Left lung (tissue), 10 donors: Measurements from ENCODE around the gene KCND3. TPM values are rescaled to one million over a fixed set of nuclear protein-coding genes. Genes with fewer than 3 reads are reported as not detected.
A peak's percentile ranks its signal among the peaks of the same experiment; 100 is the strongest.

Experiments
- ATAC-seq: fragments of 200-7000 bp; cut with Tn5 transposase; one replicate; pipeline ENCODE4 v1.9.1; 2020; ENCODE audit warnings: moderate library complexity
- DNase-seq, 4 donors: peaks; one replicate each; pipeline ENCODE4 v3.0.0-alpha.2; 2013 to 2020
- H3K27ac ChIP-seq, 2 donors: fragments of 200-600 bp; sonication (generic) in 1 of 2; one replicate each; pipeline versions ENCODE4 v1.5.0 to v1.8.0; 2020 to 2021
- H3K27me3 ChIP-seq, 2 donors: fragments of 200-600 bp; sonication (generic) in 1 of 2; one replicate each; pipeline versions ENCODE4 v1.5.0 to v1.8.0; 2020 to 2021
- H3K36me3 ChIP-seq, 2 donors: fragments of 200-600 bp; sonication (generic) in 1 of 2; one replicate each; pipeline versions ENCODE4 v1.5.0 to v1.8.0; 2020 to 2021
- H3K4me1 ChIP-seq, 2 donors: fragments of 200-600 bp; one replicate each; pipeline ENCODE4 v1.8.0; 2021
- H3K4me3 ChIP-seq, 2 donors: fragments of 200-600 bp; sonication (generic) in 1 of 2; one replicate each; pipeline versions ENCODE4 v1.5.0 to v1.8.0; 2020 to 2021; ENCODE audit warnings: mild to moderate bottlenecking in 1 of 2
- H3K9me3 ChIP-seq, 2 donors: fragments of 200-600 bp; sonication (generic) in 1 of 2; one replicate each; pipeline versions ENCODE4 v1.5.0 to v1.8.0; 2020 to 2021
- CTCF ChIP-seq, 2 donors: fragments of 200-600 bp; sonication (generic) in 1 of 2; IDR thresholded peaks; one replicate each; pipeline versions ENCODE4 v1.5.0 to v1.8.0; 2021; ENCODE audit warnings: antibody characterized with exemption in 2 of 2
- intact Hi-C, 2 donors: fragments of 100-400 bp; cut with DNase I; formaldehyde crosslinking; loops; one replicate each; pipeline versions ENCODE4 v1.11.2 to v1.14.2; 2022
- polyA plus RNA-seq, 6 donors: library from polyadenylated mRNA; unstranded; fragments of 120-200 nt; gene quantifications; one replicate each; pipeline ENCODE4 v1.2.1, GENCODE V29; 2013; ENCODE audit not compliant: insufficient read length in 6 of 6
- total RNA-seq, 2 donors: library from RNA; stranded (reverse); fragmentation: NEBNext Ultra II Directional; extraction: Animal tissue kit (Norgen Biotek cat#: 25700); gene quantifications; one replicate each; pipeline ENCODE4 v1.2.1, GENCODE V29; 2021
- donor health status: DM: no; HTN: yes; CAD: no.
- donor health status: DM: no; HTN: no; CAD: no.

KCND3 gene
- total and polyA plus RNA-seq, 8 donors: 0.32 to 10.2 (median 0.58) TPM

DNA sequence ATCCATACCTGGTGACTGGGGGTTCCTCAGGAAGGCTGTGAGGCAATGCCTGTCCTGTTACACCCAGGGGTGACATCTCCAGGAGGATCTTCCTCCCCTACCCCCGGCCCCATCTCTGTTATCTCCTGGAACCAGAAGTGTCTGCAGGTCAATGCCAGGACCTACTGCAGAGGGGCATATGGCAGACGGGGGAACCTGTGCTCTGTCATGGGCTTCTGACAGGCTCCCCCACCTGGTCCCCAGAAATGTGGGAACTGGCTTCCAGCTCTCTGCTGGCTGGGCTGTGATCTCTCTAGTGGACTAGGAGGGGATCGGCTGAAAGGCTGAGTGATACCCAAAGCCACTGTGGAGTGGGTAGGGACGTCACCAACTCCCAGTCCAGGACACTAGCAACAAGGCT, 21.0 kb downstream of the KCND3 start:
- H3K36me3 ChIP-seq: no peaks in the 10 kb centered on the region
- no peak for ATAC-seq

GRCh38 chr1:111967886-111968285, 21.6 kb downstream of the KCND3 start:
- TF ChIP-seq CTCF (IDR thresholded peaks at IDR 0.05): no peak
- no peaks in the 10 kb centered on the region for H3K4me1 ChIP-seq
- H3K4me3 ChIP-seq: no peak overlapping the region
- H3K36me3 ChIP-seq: no peaks in the 10 kb centered on the region
- H3K9me3 ChIP-seq: no peaks in the 10 kb centered on the region
- ATAC-seq (peak; percentile 12), DNase-seq (no peak)
- no peak overlapping the region for H3K27ac ChIP-seq
- intact Hi-C loops: no loop called here
- H3K27me3 ChIP-seq: peaks cover 0 to 24% of the 10 kb centered on the region in 2 donors

More for the DNA sequence above, 21.0 kb downstream of the KCND3 start:
- DNase-seq: no peak
- no peak for TF ChIP-seq CTCF (IDR thresholded peaks at IDR 0.05)
- Histone ChIP-seq H3K4me1 (no peaks in the 10 kb centered on the region), H3K4me3 (no peak overlapping the region), H3K9me3 (no peaks in the 10 kb centered on the region), H3K27ac (no peak overlapping the region), H3K27me3 (peaks cover 0 to 19% of the 10 kb centered on the region in 2 donors)
- intact Hi-C loops: no loop called here

- H3K27me3 ChIP-seq: peaks cover 0 to 24% of the 10 kb centered on the region in 2 donors
- TF ChIP-seq CTCF (IDR thresholded peaks at IDR 0.05): no peak
- no peak overlapping the region for H3K4me3 ChIP-seq
- no peaks in the 10 kb centered on the region for H3K9me3 ChIP-seq
- H3K27ac ChIP-seq: no peak overlapping the region
- ATAC-seq: peak; percentile 100
- peak in 3 of 4 donors; percentile 57 to 81 (median 76) for DNase-seq
- no peaks in the 10 kb centered on the region for H3K4me1 ChIP-seq
- intact Hi-C loops: no loop called here
- no peaks in the 10 kb centered on the region for H3K36me3 ChIP-seq
These were observed 22.3 kb downstream of the KCND3 start for GRCh38 chr1:111967067-111967690.

GRCh38 chr1:111965781-111966443, 23.6 kb downstream of the KCND3 start:
- no peak for TF ChIP-seq CTCF (IDR thresholded peaks at IDR 0.05)
- Histone ChIP-seq H3K36me3 (no peaks in the 10 kb centered on the region), H3K9me3 (no peaks in the 10 kb centered on the region), H3K27ac (no peak overlapping the region), H3K4me3 (no peak overlapping the region), H3K27me3 (peaks cover 0 to 22% of the 10 kb centered on the region in 2 donors), H3K4me1 (no peaks in the 10 kb centered on the region)
- intact Hi-C loops: no loop called here
- DNase-seq (no peak), ATAC-seq (no peak)

DNA sequence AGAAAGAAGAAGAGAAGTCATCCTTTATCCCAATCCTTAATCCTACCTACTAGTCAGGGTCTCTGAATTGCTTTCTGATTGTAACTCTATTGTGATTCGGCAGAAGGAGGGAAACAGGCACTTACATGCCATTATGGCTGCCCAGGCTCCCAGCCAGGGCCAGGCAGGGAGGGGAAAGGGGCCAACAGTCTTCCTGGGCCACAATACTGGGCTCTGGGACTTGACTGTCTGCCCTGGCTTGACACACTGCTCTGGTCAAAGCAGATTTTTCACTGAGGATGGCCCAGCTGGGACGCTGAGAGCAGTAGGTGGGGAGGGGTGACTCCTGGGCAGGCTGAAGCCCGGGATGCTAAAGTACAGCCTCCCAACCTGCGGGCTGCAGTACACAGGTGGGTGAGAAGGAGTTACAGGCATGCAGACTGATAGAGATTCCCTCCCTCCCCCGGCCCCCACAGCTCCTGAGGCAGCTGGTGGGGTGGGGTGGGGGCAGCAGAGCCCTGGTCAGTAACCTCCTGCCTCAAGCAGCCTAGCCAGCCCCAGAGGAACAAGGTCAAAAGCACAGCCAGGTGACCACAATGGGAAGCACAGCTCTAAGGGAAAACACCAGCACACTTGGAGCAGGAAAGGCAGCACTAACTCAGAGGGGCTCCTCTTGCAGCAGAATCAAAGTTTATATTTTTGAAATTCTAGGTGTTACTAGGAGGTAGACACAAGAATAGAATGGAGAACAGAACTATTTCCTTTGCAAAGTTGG, 25.3 kb downstream of the KCND3 start:
- no peak for TF ChIP-seq CTCF (IDR thresholded peaks at IDR 0.05)
- no peak for ATAC-seq
- intact Hi-C loops: no loop called here
- Histone ChIP-seq H3K27me3 (peaks cover 0 to 22% of the 10 kb centered on the region in 2 donors), H3K4me3 (no peak overlapping the region), H3K36me3 (no peaks in the 10 kb centered on the region), H3K27ac (no peak overlapping the region), H3K4me1 (no peaks in the 10 kb centered on the region), H3K9me3 (no peaks in the 10 kb centered on the region)
- no peak for DNase-seq
